HG03196 (cell line): ENCODE data around the gene RO60.
A peak's percentile ranks its signal among the peaks of the same experiment; 100 is the strongest.

Experiments used
- ATAC-seq: cut with Tn5 transposase; IDR thresholded peaks from one replicate; pipeline ENCODE4 v1.9.1; 2021; ENCODE audit not compliant: unreplicated experiment

The RO60 gene

GRCh38 chr1:193104907-193105820, 45.8 kb downstream of the RO60 start, which contains the start of gene GLRX2:
Gene GLRX2, minus strand, starts transcription at chr1:193105414. Its CDS starts 32 bp downstream, at chr1:193105382.
- peak; percentile 93 for ATAC-seq

GRCh38 chr1:193105821-193106177, 46.4 kb downstream of the RO60 start:
- no peak for ATAC-seq

DNA sequence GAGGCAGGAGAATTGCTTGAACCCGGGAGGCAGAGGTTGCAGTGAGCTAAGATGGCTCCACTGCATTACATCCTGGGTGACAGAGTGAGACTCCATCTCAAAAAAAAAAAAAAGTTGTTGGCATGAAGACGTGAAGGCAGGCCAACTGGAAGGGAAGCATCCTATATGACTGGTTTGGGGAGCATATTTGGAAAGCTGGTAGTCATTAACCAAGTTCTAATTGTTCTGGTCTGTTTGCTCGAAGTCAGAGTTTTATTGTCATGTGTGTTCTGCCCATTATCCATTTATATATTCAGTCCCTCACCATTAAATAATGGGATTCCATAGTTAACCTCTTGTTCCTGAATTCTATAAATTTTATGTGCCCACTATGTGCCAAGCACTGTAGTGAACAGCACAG, 49.1 kb downstream of the RO60 start:
- no peak for ATAC-seq
